Measurements from ENCODE around the gene NEK11.

DNA sequence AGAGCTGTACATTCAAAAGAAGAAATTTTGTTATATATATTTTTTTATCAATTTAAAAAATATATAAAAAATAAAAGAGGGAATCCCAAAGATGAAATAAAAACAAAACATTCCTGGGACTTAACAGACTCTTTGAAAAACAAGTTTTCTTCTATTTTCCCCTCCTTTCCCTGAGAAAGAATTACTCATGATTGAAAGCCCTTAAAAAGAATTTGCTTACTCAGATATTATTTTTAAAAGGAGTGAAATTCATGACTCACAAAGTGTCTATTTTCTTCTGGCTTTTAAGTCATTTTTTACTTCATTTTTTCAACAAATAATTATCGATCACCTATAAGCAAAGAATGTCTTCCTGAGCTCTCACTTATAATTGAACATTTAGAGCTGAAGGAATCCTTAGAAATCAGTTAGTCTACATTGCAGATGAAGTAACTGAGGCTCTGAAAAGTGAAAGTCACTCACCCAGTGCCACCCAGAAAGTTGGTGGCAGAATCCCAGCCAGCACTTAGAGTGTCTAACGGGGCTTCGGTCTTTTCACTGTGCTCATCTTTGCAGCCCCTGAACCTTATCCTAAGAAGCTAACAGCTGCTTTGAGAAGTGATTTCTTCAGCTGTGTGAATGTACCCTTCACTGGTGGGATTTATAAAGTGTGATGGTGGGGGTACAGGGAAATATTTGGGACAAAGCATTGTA is 312.4 kb downstream of the NEK11 start:
- TF ChIP-seq, protein P1, sequence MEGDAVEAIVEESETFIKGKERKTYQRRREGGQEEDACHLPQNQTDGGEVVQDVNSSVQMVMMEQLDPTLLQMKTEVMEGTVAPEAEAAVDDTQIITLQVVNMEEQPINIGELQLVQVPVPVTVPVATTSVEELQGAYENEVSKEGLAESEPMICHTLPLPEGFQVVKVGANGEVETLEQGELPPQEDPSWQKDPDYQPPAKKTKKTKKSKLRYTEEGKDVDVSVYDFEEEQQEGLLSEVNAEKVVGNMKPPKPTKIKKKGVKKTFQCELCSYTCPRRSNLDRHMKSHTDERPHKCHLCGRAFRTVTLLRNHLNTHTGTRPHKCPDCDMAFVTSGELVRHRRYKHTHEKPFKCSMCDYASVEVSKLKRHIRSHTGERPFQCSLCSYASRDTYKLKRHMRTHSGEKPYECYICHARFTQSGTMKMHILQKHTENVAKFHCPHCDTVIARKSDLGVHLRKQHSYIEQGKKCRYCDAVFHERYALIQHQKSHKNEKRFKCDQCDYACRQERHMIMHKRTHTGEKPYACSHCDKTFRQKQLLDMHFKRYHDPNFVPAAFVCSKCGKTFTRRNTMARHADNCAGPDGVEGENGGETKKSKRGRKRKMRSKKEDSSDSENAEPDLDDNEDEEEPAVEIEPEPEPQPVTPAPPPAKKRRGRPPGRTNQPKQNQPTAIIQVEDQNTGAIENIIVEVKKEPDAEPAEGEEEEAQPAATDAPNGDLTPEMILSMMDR (IDR thresholded peaks at IDR 0.05): no peak
- no peak for TF ChIP-seq POLR2A (IDR thresholded peaks at IDR 0.05)

All from thyroid gland (tissue), 4 donors.